ENCODE data around the gene ENTPD1.
"Not testable (repeated sequence)": the region's sequence is repeated elsewhere in the genome, so short reads cannot be mapped to it uniquely, and the experiment has no call there.

Gene ENTPD1

GRCh38 chr10:95758351-95759025 is 2.5 kb downstream of the ENTPD1 start:
- DNase-seq (ENCODE audit: low read depth in 2 of 2) = no peak

- no peak for DNase-seq (ENCODE audit: low read depth in 2 of 2)
These were observed 3.4 kb downstream of the ENTPD1 start for GRCh38 chr10:95759233-95759826.

GRCh38 chr10:95761939-95762492 is 6.1 kb downstream of the ENTPD1 start:
- DNase-seq (ENCODE audit: low read depth in 2 of 2) = no peak

GRCh38 chr10:95767884-95768556 is 12.1 kb downstream of the ENTPD1 start:
- DNase-seq (ENCODE audit: low read depth in 2 of 2) = no peak

- DNase-seq (ENCODE audit: low read depth in 2 of 2) = no peak
These were observed 14.2 kb downstream of the ENTPD1 start for GRCh38 chr10:95770084-95770720.

- not testable (repeated sequence) for DNase-seq (ENCODE audit: low read depth in 2 of 2)
These were observed 17.5 kb downstream of the ENTPD1 start for GRCh38 chr10:95773454-95773853.

- not testable (repeated sequence) for DNase-seq (ENCODE audit: low read depth in 2 of 2)
These were observed 21.7 kb downstream of the ENTPD1 start for GRCh38 chr10:95777638-95778037.

- no peak for DNase-seq (ENCODE audit: low read depth in 2 of 2)
These were observed 26.4 kb downstream of the ENTPD1 start for GRCh38 chr10:95782318-95782717.

- no peak for DNase-seq (ENCODE audit: low read depth in 2 of 2)
These were observed 27.8 kb downstream of the ENTPD1 start for GRCh38 chr10:95783741-95784140.

- no peak for DNase-seq (ENCODE audit: low read depth in 2 of 2)
These were observed 28.4 kb downstream of the ENTPD1 start for GRCh38 chr10:95784279-95784913.

GRCh38 chr10:95785317-95785716 is 29.4 kb downstream of the ENTPD1 start:
- DNase-seq (ENCODE audit: low read depth in 2 of 2) = no peak

- no peak for DNase-seq (ENCODE audit: low read depth in 2 of 2)
These were observed 30.1 kb downstream of the ENTPD1 start for GRCh38 chr10:95785942-95786669.

GRCh38 chr10:95787447-95787846 is 31.5 kb downstream of the ENTPD1 start:
- DNase-seq (ENCODE audit: low read depth in 2 of 2) = no peak

- no peak for DNase-seq (ENCODE audit: low read depth in 2 of 2)
These were observed 32.9 kb downstream of the ENTPD1 start for GRCh38 chr10:95788830-95789229.

- no peak for DNase-seq (ENCODE audit: low read depth in 2 of 2)
These were observed 33.9 kb downstream of the ENTPD1 start for GRCh38 chr10:95789902-95790301.

GRCh38 chr10:95790982-95791381 is 35.0 kb downstream of the ENTPD1 start:
- no peak for DNase-seq (ENCODE audit: low read depth in 2 of 2)

GRCh38 chr10:95791425-95791979 is 35.5 kb downstream of the ENTPD1 start:
- DNase-seq (ENCODE audit: low read depth in 2 of 2) = no peak

GRCh38 chr10:95792211-95792780 is 36.3 kb downstream of the ENTPD1 start:
- DNase-seq (ENCODE audit: low read depth in 2 of 2) = no peak

GRCh38 chr10:95792874-95793285 is 36.9 kb downstream of the ENTPD1 start:
- no peak for DNase-seq (ENCODE audit: low read depth in 2 of 2)

GRCh38 chr10:95793401-95794045 is 37.6 kb downstream of the ENTPD1 start:
- DNase-seq (ENCODE audit: low read depth in 2 of 2) = no peak

All from stimulated activated CD4-positive, alpha-beta T cell treated with anti-CD3 and anti-CD28 coated beads, Interleukin-1b, Interleukin-23, amount 100 ng/mL, for 4 hours (primary cell).